Activated naive CD8-positive, alpha-beta T cell treated with anti-CD3 and anti-CD28 coated beads, Interleukin-2, amount 50 U/mL, for 24 hours (primary cell): ENCODE measurements around the gene SERPINA10.

Experiments
- ATAC-seq: fragments of 150-1000 bp; cut with Tn5 transposase; one replicate; pipeline ENCODE4 v1.10.0; 2021
- DNase-seq: peaks from one replicate; pipeline ENCODE4 v3.0.0; 2021
- H3K27ac Mint-ChIP-seq: one replicate; pipeline ENCODE4 v1.8.0; 2021; ENCODE audit warnings: mild to moderate bottlenecking, mixed read lengths
- H3K27me3 Mint-ChIP-seq: one replicate; pipeline ENCODE4 v1.8.0; 2021; ENCODE audit warnings: mixed read lengths
- H3K36me3 Mint-ChIP-seq: one replicate; pipeline ENCODE4 v1.8.0; 2021; ENCODE audit warnings: low read depth, mixed read lengths
- H3K4me1 Mint-ChIP-seq: one replicate; pipeline ENCODE4 v1.8.0; 2021; ENCODE audit warnings: mixed read lengths
- H3K4me3 Mint-ChIP-seq: one replicate; pipeline ENCODE4 v1.8.0; 2021; ENCODE audit warnings: mild to moderate bottlenecking, moderate library complexity, mixed read lengths
- H3K9me3 Mint-ChIP-seq: one replicate; pipeline ENCODE4 v1.8.0; 2021; ENCODE audit warnings: mixed read lengths

Gene SERPINA10

GRCh38 chr14:94322648-94323570 lies 29.8 kb upstream of the SERPINA10 start, which contains the start of gene SERPINA6:
Gene SERPINA6 (minus strand): TSS chr14:94323336. CDS start chr14:94314648, 8,688 bp downstream.
- Mint-ChIP-seq H3K4me3 (no peak within 1 kb of the TSS), H3K4me1 (no peaks in the 10 kb centered on the region), H3K27ac (no peak within 1 kb of the TSS), H3K36me3 (no peaks in the 10 kb centered on the region), H3K9me3 (no peaks in the 10 kb centered on the region), H3K27me3 (peaks cover 4% of the 10 kb centered on the region)
- DNase-seq (no peak), ATAC-seq (peak; percentile 24)

GRCh38 chr14:94321421-94322271 lies 28.6 kb upstream of the SERPINA10 start:
- H3K36me3 Mint-ChIP-seq = no peaks in the 10 kb centered on the region
- no peaks in the 10 kb centered on the region for H3K9me3 Mint-ChIP-seq
- H3K4me1 Mint-ChIP-seq = no peaks in the 10 kb centered on the region
- no peak overlapping the region for H3K27ac Mint-ChIP-seq
- DNase-seq (no peak), ATAC-seq (no peak)
- peaks cover 4% of the 10 kb centered on the region for H3K27me3 Mint-ChIP-seq
- no peak overlapping the region for H3K4me3 Mint-ChIP-seq

GRCh38 chr14:94320243-94320642 lies 27.2 kb upstream of the SERPINA10 start:
- DNase-seq = no peak
- Mint-ChIP-seq H3K9me3 (no peaks in the 10 kb centered on the region), H3K4me1 (no peaks in the 10 kb centered on the region), H3K27ac (no peak overlapping the region), H3K27me3 (peaks cover 4% of the 10 kb centered on the region), H3K4me3 (no peak overlapping the region), H3K36me3 (no peaks in the 10 kb centered on the region)
- no peak for ATAC-seq

GRCh38 chr14:94317259-94317658 lies 24.2 kb upstream of the SERPINA10 start:
- ATAC-seq (no peak), DNase-seq (no peak)
- H3K9me3 Mint-ChIP-seq = no peaks in the 10 kb centered on the region
- no peaks in the 10 kb centered on the region for H3K4me1 Mint-ChIP-seq
- H3K27me3 Mint-ChIP-seq = no peaks in the 10 kb centered on the region
- H3K27ac Mint-ChIP-seq = no peak overlapping the region
- H3K36me3 Mint-ChIP-seq = no peaks in the 10 kb centered on the region
- H3K4me3 Mint-ChIP-seq = no peak overlapping the region

GRCh38 chr14:94316692-94317091 lies 23.6 kb upstream of the SERPINA10 start:
- Mint-ChIP-seq H3K4me1 (no peaks in the 10 kb centered on the region), H3K27me3 (no peaks in the 10 kb centered on the region), H3K4me3 (no peak overlapping the region), H3K36me3 (no peaks in the 10 kb centered on the region), H3K27ac (no peak overlapping the region), H3K9me3 (no peaks in the 10 kb centered on the region)
- DNase-seq (no peak), ATAC-seq (no peak)

- no peak for ATAC-seq
- H3K9me3 Mint-ChIP-seq = no peaks in the 10 kb centered on the region
- no peak overlapping the region for H3K27ac Mint-ChIP-seq
- no peaks in the 10 kb centered on the region for H3K27me3 Mint-ChIP-seq
- no peak for DNase-seq
- H3K4me1 Mint-ChIP-seq = no peaks in the 10 kb centered on the region
- H3K36me3 Mint-ChIP-seq = no peaks in the 10 kb centered on the region
- no peak overlapping the region for H3K4me3 Mint-ChIP-seq
These were observed 21.8 kb upstream of the SERPINA10 start for GRCh38 chr14:94314890-94315289.

GRCh38 chr14:94313991-94314655 lies 21.1 kb upstream of the SERPINA10 start:
- Mint-ChIP-seq H3K9me3 (peaks cover 2% of the 10 kb centered on the region), H3K27me3 (peaks cover 1% of the 10 kb centered on the region), H3K4me1 (no peaks in the 10 kb centered on the region), H3K4me3 (no peak overlapping the region), H3K36me3 (no peaks in the 10 kb centered on the region), H3K27ac (no peak overlapping the region)
- ATAC-seq (no peak), DNase-seq (no peak)

GRCh38 chr14:94312481-94313246 lies 19.6 kb upstream of the SERPINA10 start:
- H3K9me3 Mint-ChIP-seq = peaks cover 12% of the 10 kb centered on the region
- ATAC-seq (no peak), DNase-seq (no peak)
- no peak overlapping the region for H3K27ac Mint-ChIP-seq
- no peak overlapping the region for H3K4me3 Mint-ChIP-seq
- H3K27me3 Mint-ChIP-seq = peaks cover 6% of the 10 kb centered on the region
- H3K36me3 Mint-ChIP-seq = no peaks in the 10 kb centered on the region
- no peaks in the 10 kb centered on the region for H3K4me1 Mint-ChIP-seq

- peaks cover 6% of the 10 kb centered on the region for H3K27me3 Mint-ChIP-seq
- H3K4me3 Mint-ChIP-seq = no peak overlapping the region
- H3K36me3 Mint-ChIP-seq = no peaks in the 10 kb centered on the region
- DNase-seq = no peak
- H3K9me3 Mint-ChIP-seq = peaks cover 17% of the 10 kb centered on the region
- no peaks in the 10 kb centered on the region for H3K4me1 Mint-ChIP-seq
- ATAC-seq = no peak
- no peak overlapping the region for H3K27ac Mint-ChIP-seq
These were observed 17.2 kb upstream of the SERPINA10 start for GRCh38 chr14:94310248-94310647.

- no peak for ATAC-seq
- Mint-ChIP-seq H3K9me3 (peaks cover 17% of the 10 kb centered on the region), H3K4me3 (no peak overlapping the region), H3K27ac (no peak overlapping the region), H3K36me3 (no peaks in the 10 kb centered on the region), H3K27me3 (peaks cover 7% of the 10 kb centered on the region), H3K4me1 (no peaks in the 10 kb centered on the region)
- DNase-seq = no peak
These were observed 16.7 kb upstream of the SERPINA10 start for GRCh38 chr14:94309721-94310120.

- no peaks in the 10 kb centered on the region for H3K36me3 Mint-ChIP-seq
- H3K4me1 Mint-ChIP-seq = no peaks in the 10 kb centered on the region
- DNase-seq = no peak
- no peak overlapping the region for H3K27ac Mint-ChIP-seq
- ATAC-seq = no peak
- H3K4me3 Mint-ChIP-seq = no peak overlapping the region
- H3K9me3 Mint-ChIP-seq = peaks cover 17% of the 10 kb centered on the region
- H3K27me3 Mint-ChIP-seq = peaks cover 8% of the 10 kb centered on the region
These were observed 14.4 kb upstream of the SERPINA10 start for GRCh38 chr14:94307410-94307992.

GRCh38 chr14:94306047-94306978 lies 13.2 kb upstream of the SERPINA10 start:
- Mint-ChIP-seq H3K9me3 (peaks cover 17% of the 10 kb centered on the region), H3K4me3 (no peak overlapping the region), H3K27ac (no peak overlapping the region), H3K27me3 (peaks cover 8% of the 10 kb centered on the region), H3K4me1 (no peaks in the 10 kb centered on the region), H3K36me3 (no peaks in the 10 kb centered on the region)
- no peak for ATAC-seq
- no peak for DNase-seq

- no peaks in the 10 kb centered on the region for H3K36me3 Mint-ChIP-seq
- peaks cover 17% of the 10 kb centered on the region for H3K9me3 Mint-ChIP-seq
- ATAC-seq = no peak
- no peak overlapping the region for H3K27ac Mint-ChIP-seq
- H3K4me1 Mint-ChIP-seq = no peaks in the 10 kb centered on the region
- H3K4me3 Mint-ChIP-seq = no peak overlapping the region
- H3K27me3 Mint-ChIP-seq = peaks cover 8% of the 10 kb centered on the region
- no peak for DNase-seq
These were observed 12.6 kb upstream of the SERPINA10 start for GRCh38 chr14:94305620-94306019.
